Effector memory CD4-positive, alpha-beta T cell (primary cell): ENCODE measurements around the gene SYTL4.

ENCODE experiments used
- DNase-seq, 3 donors: peaks; one replicate each; pipeline ENCODE4 v3.0.0-alpha.2; 2020
- H3K27ac ChIP-seq: 2 replicates; pipeline ENCODE4 v1.7.0; 2013; ENCODE audit warnings: mild to moderate bottlenecking, low read length, moderate library complexity; ENCODE audit not compliant: insufficient read depth, poor library complexity, severe bottlenecking
- H3K27me3 ChIP-seq: replicated peaks from 2 replicates; pipeline ENCODE4 v1.7.0; 2013; ENCODE audit warnings: mild to moderate bottlenecking, low read length; ENCODE audit not compliant: insufficient read depth, control insufficient read depth, poor library complexity, severe bottlenecking
- H3K36me3 ChIP-seq: 2 replicates; pipeline ENCODE4 v1.7.0; 2013; ENCODE audit warnings: mild to moderate bottlenecking, low read length, moderate library complexity; ENCODE audit not compliant: control insufficient read depth, insufficient read depth
- H3K4me1 ChIP-seq: 2 replicates; pipeline ENCODE4 v1.7.0; 2013; ENCODE audit warnings: low read length, mild to moderate bottlenecking; ENCODE audit not compliant: control insufficient read depth, insufficient read depth, poor library complexity, severe bottlenecking
- H3K4me3 ChIP-seq: 2 replicates; pipeline ENCODE4 v1.7.0; 2013; ENCODE audit warnings: low read length, low read depth, mild to moderate bottlenecking; ENCODE audit not compliant: insufficient read depth, poor library complexity, severe bottlenecking
- H3K9me3 ChIP-seq: 2 replicates; pipeline ENCODE4 v1.7.0; 2013; ENCODE audit warnings: mild to moderate bottlenecking, low read length, moderate library complexity; ENCODE audit not compliant: control insufficient read depth

The SYTL4 gene

DNA sequence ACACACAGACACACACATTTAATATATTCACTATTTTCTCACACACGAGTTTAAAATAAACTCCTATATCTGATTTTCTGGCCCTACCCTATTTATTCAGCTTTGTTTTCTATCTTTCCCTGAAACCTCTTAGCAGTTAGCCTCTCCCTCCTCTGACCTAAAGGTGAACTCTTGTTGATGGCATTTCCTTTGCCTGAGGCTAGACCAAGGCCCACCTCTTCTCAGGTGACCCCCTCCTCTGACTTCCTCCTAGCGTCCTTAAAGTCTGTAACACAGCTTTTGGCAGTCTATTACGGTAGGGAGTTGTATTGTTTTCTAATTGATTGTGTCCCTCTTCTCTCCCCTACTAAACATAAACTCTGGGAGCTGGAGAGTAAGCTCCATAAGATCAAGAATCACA, 89.6 kb downstream of the SYTL4 start:
- Histone ChIP-seq H3K4me1 (no peaks in the 10 kb centered on the region), H3K4me3 (no peak overlapping the region), H3K9me3 (no peaks in the 10 kb centered on the region), H3K27ac (no peak overlapping the region), H3K27me3 (no peaks in the 10 kb centered on the region), H3K36me3 (no peaks in the 10 kb centered on the region)
- DNase-seq, result no peak

DNA sequence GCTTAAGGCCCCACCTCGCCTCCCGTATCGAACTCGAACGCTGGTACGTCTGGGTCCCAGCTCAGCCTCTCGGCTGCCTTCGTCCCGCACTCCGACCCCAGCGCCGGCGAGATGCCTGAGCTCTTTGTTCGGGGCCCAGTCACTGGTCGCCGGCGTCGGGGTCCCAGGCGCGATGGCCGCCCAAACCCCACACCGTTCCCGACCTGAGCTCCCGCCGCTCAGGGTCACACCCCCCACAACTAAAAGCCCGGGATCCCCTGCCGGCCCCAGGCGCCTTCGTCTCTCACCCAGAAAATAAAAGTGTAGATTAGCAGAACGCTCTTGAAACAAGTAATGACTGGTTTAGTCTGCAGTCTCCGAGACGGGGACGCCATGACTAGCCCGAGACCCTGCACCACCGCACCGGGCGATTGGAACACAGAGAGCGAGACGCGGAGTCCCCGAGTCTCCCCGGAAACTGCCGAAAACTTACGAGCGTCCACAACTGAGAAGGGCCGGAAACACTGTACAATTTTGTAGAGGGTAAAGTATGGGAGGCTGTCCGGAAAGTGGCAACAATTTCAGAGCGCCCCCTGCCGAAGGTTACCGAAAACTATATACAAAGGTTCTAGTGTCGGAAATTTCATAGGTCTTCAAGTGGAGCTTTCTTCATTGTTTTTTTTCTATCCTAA, 95.5 kb downstream of the SYTL4 start, which contains the start of gene TSPAN6:
Gene TSPAN6 (minus strand): TSS at position 486 of the 671 bp plus-strand sequence. CDS start 112 bp downstream, at position 374.
- Histone ChIP-seq H3K9me3 (no peaks in the 10 kb centered on the region), H3K4me3 (peak within 1 kb of the TSS; percentile 47), H3K27ac (peak within 1 kb of the TSS; percentile 37), H3K4me1 (no peaks in the 10 kb centered on the region), H3K27me3 (no peaks in the 10 kb centered on the region), H3K36me3 (no peaks in the 10 kb centered on the region)
- peak; percentile 7 to 59 (median 54) for DNase-seq

DNA sequence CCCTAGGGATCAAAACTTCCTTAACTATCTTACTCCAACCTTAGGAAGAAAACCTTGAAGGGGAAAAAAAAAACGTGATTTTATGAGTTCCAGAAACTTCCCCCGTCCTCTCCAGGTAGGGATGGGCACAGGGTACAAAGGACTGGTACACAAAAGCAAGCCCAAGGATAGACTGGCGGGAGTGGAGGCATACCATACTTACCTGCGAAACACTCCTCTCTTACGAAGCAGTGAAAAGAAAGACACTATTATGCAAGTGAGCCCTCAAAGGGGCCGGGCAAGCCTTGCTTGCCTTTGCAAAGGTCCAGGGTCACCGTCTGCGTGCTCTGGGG, 96.0 kb downstream of the SYTL4 start:
- Histone ChIP-seq H3K4me1 (no peaks in the 10 kb centered on the region), H3K27ac (no peak overlapping the region), H3K36me3 (no peaks in the 10 kb centered on the region)

DNA sequence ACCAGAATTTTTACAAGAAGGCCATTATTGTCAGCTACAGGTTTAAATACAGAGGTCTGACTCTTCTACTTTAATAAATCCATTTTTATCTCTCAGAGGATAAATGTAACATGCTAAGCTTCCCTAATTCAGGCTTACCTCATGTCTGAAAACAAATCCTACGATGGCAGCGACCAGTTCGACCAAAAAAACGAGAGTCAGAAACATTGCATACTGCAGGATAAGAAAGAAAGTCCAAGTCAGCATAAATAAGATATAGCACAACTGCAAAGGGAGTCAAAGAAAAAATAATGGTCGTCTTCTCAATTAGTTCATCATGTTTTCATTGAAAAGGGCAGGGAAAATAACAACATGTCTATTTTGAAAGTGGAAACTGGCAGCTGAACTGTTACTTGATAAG, 96.9 kb downstream of the SYTL4 start:
- no peaks in the 10 kb centered on the region for H3K9me3 ChIP-seq
- H3K36me3 ChIP-seq, result no peaks in the 10 kb centered on the region
- no peak overlapping the region for H3K4me3 ChIP-seq
- no peak for DNase-seq
- no peak overlapping the region for H3K27ac ChIP-seq
- H3K27me3 ChIP-seq, result no peaks in the 10 kb centered on the region
- H3K4me1 ChIP-seq, result no peaks in the 10 kb centered on the region

More for the DNA sequence above, 96.0 kb downstream of the SYTL4 start:
- Histone ChIP-seq H3K9me3 (no peaks in the 10 kb centered on the region), H3K27me3 (no peaks in the 10 kb centered on the region), H3K4me3 (peak overlapping the region; percentile 47)
- no peak for DNase-seq

DNA sequence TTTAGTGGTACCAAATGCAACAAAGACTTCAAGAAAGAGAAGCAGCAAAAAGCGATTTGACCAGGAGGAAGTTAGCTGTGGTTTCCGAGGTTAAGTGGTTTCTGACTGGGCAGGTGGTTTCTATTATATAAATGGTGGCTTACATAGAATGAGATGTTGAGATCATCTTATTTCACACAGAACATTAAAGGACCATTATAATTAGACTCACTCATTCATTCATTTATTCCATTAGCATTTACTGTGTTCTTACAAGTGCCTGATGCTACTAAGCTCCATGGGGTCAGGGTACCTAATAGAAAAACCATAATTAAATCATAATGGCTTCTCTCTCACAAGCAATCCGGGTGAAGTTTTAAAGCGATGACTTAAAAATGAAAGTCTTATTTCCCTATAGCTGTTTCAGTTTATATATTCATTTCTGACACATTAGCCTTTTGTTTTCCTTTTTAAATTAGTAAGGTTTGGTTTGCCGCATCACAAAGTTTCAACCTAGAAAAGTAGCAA, 105.9 kb downstream of the SYTL4 start:
- Histone ChIP-seq H3K36me3 (no peaks in the 10 kb centered on the region), H3K4me3 (no peak overlapping the region), H3K27me3 (no peaks in the 10 kb centered on the region), H3K9me3 (no peaks in the 10 kb centered on the region), H3K27ac (no peak overlapping the region), H3K4me1 (no peaks in the 10 kb centered on the region)
- DNase-seq, result no peak
